ACC112 (cell line): ENCODE data around the gene DTNBP1.
A peak's percentile ranks its signal among the peaks of the same experiment; 100 is the strongest.
"Not testable (repeated sequence)": the region's sequence is repeated elsewhere in the genome, so short reads cannot be mapped to it uniquely, and the experiment has no call there.

Source experiments
- H2AFZ ChIP-seq: fragments of 200-600 bp; sonication (generic); one replicate; pipeline ENCODE4 v1.6.0; 2017; ENCODE audit warnings: antibody characterized with exemption, low read length; ENCODE audit not compliant: unreplicated experiment
- H3K27ac ChIP-seq: fragments of 200-600 bp; sonication (generic); 2 replicates; pipeline ENCODE4 v1.5.1; 2014; ENCODE audit warnings: low read depth, mild to moderate bottlenecking, antibody characterized with exemption, low read length, moderate library complexity
- H3K27me3 ChIP-seq: fragments of 200-600 bp; sonication (generic); 2 replicates; pipeline ENCODE4 v1.6.1; 2014; ENCODE audit warnings: mild to moderate bottlenecking, antibody characterized with exemption, low read length, moderate library complexity, mixed read lengths; ENCODE audit not compliant: insufficient read depth
- H3K36me3 ChIP-seq: fragments of 200-600 bp; sonication (generic); 2 replicates; pipeline ENCODE4 v1.6.1; 2016; ENCODE audit warnings: mild to moderate bottlenecking, antibody characterized with exemption, low read length, moderate library complexity, mixed read lengths; ENCODE audit not compliant: insufficient read depth
- H3K4me1 ChIP-seq: fragments of 200-600 bp; sonication (generic); one replicate; pipeline ENCODE4 v1.6.1; 2016; ENCODE audit warnings: low read length, mixed read lengths; ENCODE audit not compliant: insufficient read depth, unreplicated experiment, control insufficient read depth
- H3K4me3 ChIP-seq: fragments of 200-600 bp; sonication (generic); 2 replicates; pipeline ENCODE4 v1.5.1; 2014; ENCODE audit warnings: mild to moderate bottlenecking, low read depth, low read length
- H3K79me2 ChIP-seq: fragments of 200-600 bp; sonication (generic); one replicate; pipeline ENCODE4 v1.6.0; 2016; ENCODE audit warnings: low read length; ENCODE audit not compliant: control insufficient read depth, unreplicated experiment, insufficient read depth

The DTNBP1 gene

GRCh38 chr6:15650004-15650559 is 12.7 kb downstream of the DTNBP1 start:
- not testable (repeated sequence) for H3K4me1 ChIP-seq, H3K27ac ChIP-seq, H3K27me3 ChIP-seq, H2AFZ ChIP-seq, H3K79me2 ChIP-seq, H3K4me3 ChIP-seq
- peaks cover 17% of the 10 kb centered on the region; the same call in 1 of the 2 replicates for H3K36me3 ChIP-seq

GRCh38 chr6:15644904-15645303 is 17.9 kb downstream of the DTNBP1 start:
- Histone ChIP-seq H3K4me1 (peaks cover 1% of the 10 kb centered on the region), H3K36me3 (peaks cover 14% of the 10 kb centered on the region; the same call in 1 of the 2 replicates), H3K27me3 (no peaks in the 10 kb centered on the region), H3K79me2 (no peaks in the 10 kb centered on the region), H3K4me3 (no peak overlapping the region), H3K27ac (no peak overlapping the region), H2AFZ (no peak overlapping the region)

- no peaks in the 10 kb centered on the region for H3K4me1 ChIP-seq
- H3K27me3 ChIP-seq: no peaks in the 10 kb centered on the region
- peaks cover 15% of the 10 kb centered on the region; the same call in 1 of the 2 replicates for H3K36me3 ChIP-seq
- no peak overlapping the region for H3K27ac ChIP-seq
- H3K79me2 ChIP-seq: no peaks in the 10 kb centered on the region
- H3K4me3 ChIP-seq: no peak overlapping the region
- no peak overlapping the region for H2AFZ ChIP-seq
These were observed 19.3 kb downstream of the DTNBP1 start for GRCh38 chr6:15643542-15643941.

- no peak overlapping the region for H3K27ac ChIP-seq
- H3K4me3 ChIP-seq: no peak overlapping the region
- no peaks in the 10 kb centered on the region for H3K79me2 ChIP-seq
- 0 out of 2 replicates have a peak, but pooled peaks cover 7% of the 10 kb centered on the region for H3K36me3 ChIP-seq
- H2AFZ ChIP-seq: no peak overlapping the region
- no peaks in the 10 kb centered on the region for H3K27me3 ChIP-seq
- H3K4me1 ChIP-seq: no peaks in the 10 kb centered on the region
These were observed 20.6 kb downstream of the DTNBP1 start for GRCh38 chr6:15642276-15642675.

- no peaks in the 10 kb centered on the region for H3K79me2 ChIP-seq
- H3K36me3 ChIP-seq: 0 out of 2 replicates have a peak, but pooled peaks cover 7% of the 10 kb centered on the region
- H3K4me3 ChIP-seq: no peak overlapping the region
- no peak overlapping the region for H3K27ac ChIP-seq
- no peak overlapping the region for H2AFZ ChIP-seq
- H3K4me1 ChIP-seq: no peaks in the 10 kb centered on the region
- no peaks in the 10 kb centered on the region for H3K27me3 ChIP-seq
These were observed 24.5 kb downstream of the DTNBP1 start for GRCh38 chr6:15638373-15638772.

- no peak overlapping the region for H3K4me3 ChIP-seq
- H3K4me1 ChIP-seq: peaks cover 24% of the 10 kb centered on the region
- H3K36me3 ChIP-seq: no peaks in the 10 kb centered on the region
- H3K27ac ChIP-seq: no peak overlapping the region
- no peak overlapping the region for H2AFZ ChIP-seq
- no peaks in the 10 kb centered on the region for H3K27me3 ChIP-seq
- no peaks in the 10 kb centered on the region for H3K79me2 ChIP-seq
These were observed 31.4 kb downstream of the DTNBP1 start for GRCh38 chr6:15631432-15631831.

GRCh38 chr6:15630202-15630601 is 32.6 kb downstream of the DTNBP1 start:
- H3K36me3 ChIP-seq: no peaks in the 10 kb centered on the region
- H3K4me1 ChIP-seq: peaks cover 24% of the 10 kb centered on the region
- no peak overlapping the region for H3K27ac ChIP-seq
- H3K27me3 ChIP-seq: no peaks in the 10 kb centered on the region
- no peak overlapping the region for H3K4me3 ChIP-seq
- no peaks in the 10 kb centered on the region for H3K79me2 ChIP-seq
- no peak overlapping the region for H2AFZ ChIP-seq

GRCh38 chr6:15629487-15629886 is 33.3 kb downstream of the DTNBP1 start:
- Histone ChIP-seq H3K27me3 (no peaks in the 10 kb centered on the region), H3K27ac (no peak overlapping the region), H3K4me1 (peaks cover 24% of the 10 kb centered on the region), H3K36me3 (no peaks in the 10 kb centered on the region), H2AFZ (no peak overlapping the region), H3K4me3 (no peak overlapping the region), H3K79me2 (no peaks in the 10 kb centered on the region)

GRCh38 chr6:15628499-15629131 is 34.2 kb downstream of the DTNBP1 start:
- H3K36me3 ChIP-seq: no peaks in the 10 kb centered on the region
- peaks cover 24% of the 10 kb centered on the region for H3K4me1 ChIP-seq
- no peaks in the 10 kb centered on the region for H3K27me3 ChIP-seq
- H3K79me2 ChIP-seq: no peaks in the 10 kb centered on the region
- no peak overlapping the region for H2AFZ ChIP-seq
- peak overlapping the region; percentile 17; the same call in 1 of the 2 replicates for H3K4me3 ChIP-seq
- peak overlapping the region; percentile 57; the same call in 1 of the 2 replicates for H3K27ac ChIP-seq

GRCh38 chr6:15627821-15628220 is 35.0 kb downstream of the DTNBP1 start:
- Histone ChIP-seq H3K27me3 (no peaks in the 10 kb centered on the region), H3K4me1 (peaks cover 30% of the 10 kb centered on the region), H3K79me2 (no peaks in the 10 kb centered on the region), H3K4me3 (no peak overlapping the region), H3K27ac (0 out of 2 replicates have a peak overlapping the region, but pooled peaks have one; percentile 57), H3K36me3 (no peaks in the 10 kb centered on the region), H2AFZ (peak overlapping the region; percentile 0)
